Measurements from ENCODE around the gene NELFCD.
"Not testable (repeated sequence)": the region's sequence is repeated elsewhere in the genome, so short reads cannot be mapped to it uniquely, and the experiment has no call there.

The NELFCD gene, protein sequence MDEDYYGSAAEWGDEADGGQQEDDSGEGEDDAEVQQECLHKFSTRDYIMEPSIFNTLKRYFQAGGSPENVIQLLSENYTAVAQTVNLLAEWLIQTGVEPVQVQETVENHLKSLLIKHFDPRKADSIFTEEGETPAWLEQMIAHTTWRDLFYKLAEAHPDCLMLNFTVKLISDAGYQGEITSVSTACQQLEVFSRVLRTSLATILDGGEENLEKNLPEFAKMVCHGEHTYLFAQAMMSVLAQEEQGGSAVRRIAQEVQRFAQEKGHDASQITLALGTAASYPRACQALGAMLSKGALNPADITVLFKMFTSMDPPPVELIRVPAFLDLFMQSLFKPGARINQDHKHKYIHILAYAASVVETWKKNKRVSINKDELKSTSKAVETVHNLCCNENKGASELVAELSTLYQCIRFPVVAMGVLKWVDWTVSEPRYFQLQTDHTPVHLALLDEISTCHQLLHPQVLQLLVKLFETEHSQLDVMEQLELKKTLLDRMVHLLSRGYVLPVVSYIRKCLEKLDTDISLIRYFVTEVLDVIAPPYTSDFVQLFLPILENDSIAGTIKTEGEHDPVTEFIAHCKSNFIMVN

DNA sequence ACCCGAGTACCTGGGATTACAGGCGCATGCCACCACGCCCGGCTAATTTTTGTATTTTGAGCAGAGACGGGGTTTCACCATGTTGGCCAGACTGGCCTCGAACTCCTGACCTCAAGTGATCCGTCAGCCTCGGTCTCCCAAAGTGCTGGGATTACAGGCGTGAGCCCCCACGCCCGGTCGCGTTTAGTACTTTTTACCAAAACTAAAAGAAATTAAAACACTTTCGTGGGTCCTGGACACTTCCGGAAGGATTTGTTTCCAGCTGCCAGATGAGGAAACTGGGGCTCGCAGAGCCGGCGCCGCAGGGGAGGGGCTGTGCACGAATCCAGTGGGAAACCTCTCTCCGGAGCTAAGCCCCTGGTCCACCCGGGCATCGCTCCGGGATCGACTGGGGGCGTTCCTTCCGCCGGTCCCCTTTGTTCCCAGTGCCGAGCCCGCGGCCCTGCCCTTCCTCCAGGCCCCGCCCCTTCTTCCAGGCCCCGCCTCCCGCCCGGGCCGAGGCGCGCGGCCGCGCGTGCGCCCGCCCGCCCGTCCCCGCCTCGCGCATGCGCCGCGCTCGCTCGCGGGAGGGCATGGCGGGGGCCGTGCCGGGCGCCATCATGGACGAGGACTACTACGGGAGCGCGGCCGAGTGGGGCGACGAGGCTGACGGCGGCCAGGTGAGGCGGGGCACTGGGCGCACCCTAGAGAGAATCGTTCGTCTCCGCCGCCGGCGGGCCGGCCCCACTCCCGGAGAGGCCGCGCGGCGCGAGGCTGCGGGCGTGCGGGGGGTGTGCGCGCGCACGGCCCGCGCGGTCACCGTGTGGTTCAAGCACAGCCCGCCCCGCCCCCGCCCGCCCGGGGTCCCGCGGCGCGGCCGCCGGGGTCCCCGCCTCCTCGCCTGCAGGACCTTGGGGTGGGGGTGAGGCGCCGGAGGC, at the start of gene NELFCD:
NELFCD (plus strand) TSS at position 546 of the 917 bp plus-strand sequence; CDS start at position 600, 54 bp downstream.
- peak; percentile 76 to 84 for DNase-seq (ENCODE audit: low read depth in 1 of 2, low spot score in 1 of 2)

DNA sequence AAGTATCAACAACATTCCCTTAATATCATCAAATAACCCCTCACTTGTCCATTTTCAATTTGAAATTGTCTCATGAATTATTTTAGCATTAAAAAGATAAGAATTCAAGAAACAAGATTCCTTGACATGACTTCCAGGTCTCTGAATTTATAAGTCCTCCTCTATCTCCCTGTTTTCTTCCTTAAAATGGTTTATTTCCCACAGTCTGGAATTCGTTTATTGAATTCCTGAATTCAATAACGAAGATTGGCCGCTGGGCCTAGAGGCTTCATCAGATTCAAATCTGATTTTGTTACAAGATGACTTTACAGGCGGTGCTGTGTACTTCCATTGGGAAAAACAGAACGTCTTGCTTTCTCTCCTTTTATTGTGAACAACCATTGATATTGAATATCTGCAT, 48.9 kb upstream of the NELFCD start:
- no peak for DNase-seq (ENCODE audit: low read depth in 1 of 2, low spot score in 1 of 2)

DNA sequence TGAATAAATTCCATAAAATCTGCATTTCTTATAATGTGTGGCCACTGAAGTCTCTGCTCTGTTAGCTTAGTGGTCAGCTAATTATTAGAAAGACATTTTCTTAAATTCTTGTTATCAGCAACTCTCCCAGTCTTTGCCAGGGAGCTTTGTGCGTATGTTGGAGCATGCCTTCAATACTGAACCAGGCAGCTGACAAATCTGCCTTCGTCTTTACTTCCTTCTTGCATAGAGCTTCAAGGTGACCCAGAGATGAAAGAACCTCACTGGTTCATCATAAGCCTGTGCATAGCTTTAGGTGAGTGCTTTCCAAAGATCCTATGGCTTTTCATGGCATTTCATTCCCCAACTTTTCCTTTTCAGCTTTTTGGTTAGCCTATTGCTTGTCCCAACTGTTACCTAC, 43.0 kb upstream of the NELFCD start:
- no peak for DNase-seq (ENCODE audit: low read depth in 1 of 2, low spot score in 1 of 2)

- no peak for DNase-seq (ENCODE audit: low read depth in 1 of 2, low spot score in 1 of 2)
Observed at GRCh38 chr20:58938541-58938940, 42.5 kb upstream of the NELFCD start.

DNA sequence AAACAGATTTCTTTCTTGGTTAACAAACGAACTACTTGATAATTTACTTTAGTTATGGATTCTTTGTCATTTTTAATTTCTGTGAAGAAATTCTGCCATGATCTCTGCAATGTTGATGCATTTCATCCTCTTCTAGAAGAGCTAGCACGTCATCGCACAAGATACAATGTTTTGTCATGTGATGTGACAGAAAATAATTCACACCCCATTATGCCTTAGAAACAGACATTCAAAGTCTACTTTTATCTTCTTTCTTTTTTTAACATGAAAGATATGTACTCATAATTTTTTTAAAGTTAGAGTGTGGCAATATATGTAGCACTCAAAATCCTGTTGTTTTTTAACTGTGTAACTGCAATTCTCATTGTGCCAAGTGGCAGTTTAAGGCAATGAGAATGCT, 39.6 kb upstream of the NELFCD start:
- DNase-seq (ENCODE audit: low read depth in 1 of 2, low spot score in 1 of 2): no peak

DNA sequence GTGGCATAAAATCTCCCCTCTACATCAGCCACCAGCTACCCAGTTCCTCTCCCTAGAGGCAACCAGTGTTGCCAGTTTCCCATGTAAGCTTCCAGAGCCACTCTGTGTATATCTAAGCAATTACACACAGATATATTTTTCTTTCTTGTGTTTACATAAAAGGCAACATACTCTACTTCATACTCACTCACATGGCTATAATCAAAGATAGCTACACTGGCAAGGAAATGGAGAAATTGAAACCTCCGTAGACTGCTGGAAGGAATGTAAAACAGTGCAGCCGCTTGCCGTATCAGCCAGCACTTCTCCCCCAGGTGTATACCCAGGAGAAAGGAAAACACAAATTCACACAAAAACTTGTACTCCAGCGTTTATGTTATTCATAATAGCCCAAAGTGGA, 38.5 kb upstream of the NELFCD start:
- DNase-seq (ENCODE audit: low read depth in 1 of 2, low spot score in 1 of 2): no peak

GRCh38 chr20:58944610-58945009, 36.4 kb upstream of the NELFCD start:
- DNase-seq (ENCODE audit: low read depth in 1 of 2, low spot score in 1 of 2): no peak

- DNase-seq (ENCODE audit: low read depth in 1 of 2, low spot score in 1 of 2): no peak
Observed at GRCh38 chr20:58945965-58946631, 35.0 kb upstream of the NELFCD start.

DNA sequence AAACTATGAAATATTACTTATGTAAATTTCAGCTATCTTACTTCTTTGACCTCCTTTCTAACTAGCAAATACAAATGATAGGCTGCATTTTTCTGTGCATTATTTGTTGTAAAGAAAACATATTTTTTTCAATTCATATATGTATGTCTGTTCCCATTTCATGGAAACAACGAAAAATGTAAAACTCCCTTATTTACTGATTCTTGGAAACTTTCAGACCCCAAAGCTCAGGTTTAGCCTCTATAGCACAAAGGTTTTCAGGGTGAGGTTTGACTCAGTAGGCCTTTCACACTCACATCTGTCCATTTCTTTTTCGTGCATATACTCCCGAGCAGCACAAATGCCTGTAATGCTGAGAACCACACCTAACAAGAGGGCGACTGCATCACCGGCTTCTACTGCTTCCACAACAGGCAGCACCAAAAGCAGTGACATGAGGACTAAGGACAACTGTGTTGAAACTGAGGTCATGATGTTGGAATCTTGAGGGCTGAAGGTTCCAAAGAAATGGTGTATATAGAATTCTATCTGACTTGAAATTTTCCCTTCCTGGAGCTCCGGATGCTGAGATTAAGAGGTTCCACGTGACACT, 33.2 kb upstream of the NELFCD start:
- not testable (repeated sequence) for DNase-seq (ENCODE audit: low read depth in 1 of 2, low spot score in 1 of 2)

GRCh38 chr20:58950603-58951002, 30.5 kb upstream of the NELFCD start:
- no peak for DNase-seq (ENCODE audit: low read depth in 1 of 2, low spot score in 1 of 2)

GRCh38 chr20:58953050-58953449, 28.0 kb upstream of the NELFCD start:
- DNase-seq (ENCODE audit: low read depth in 1 of 2, low spot score in 1 of 2): no peak

GRCh38 chr20:58956078-58956477, 25.0 kb upstream of the NELFCD start:
- DNase-seq (ENCODE audit: low read depth in 1 of 2, low spot score in 1 of 2): no peak

DNA sequence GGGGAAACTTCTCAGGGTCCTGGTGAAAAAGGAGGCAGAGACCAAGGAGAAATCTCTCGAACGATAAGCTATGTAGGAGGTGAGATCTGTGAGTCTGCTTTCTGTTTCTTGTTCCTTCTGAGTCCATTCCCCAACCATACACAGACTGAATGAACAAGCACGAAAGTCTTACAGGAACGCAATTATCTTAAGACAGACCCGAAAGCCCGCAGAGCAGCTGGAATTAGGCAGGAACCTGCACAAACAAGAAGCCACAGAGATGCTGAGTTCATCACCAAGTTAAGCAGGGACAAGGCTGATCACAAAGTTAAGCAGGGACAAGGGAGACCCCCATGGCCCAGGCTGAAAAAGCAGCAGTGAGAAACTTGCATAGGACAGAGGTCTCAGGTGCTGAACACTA, 21.4 kb upstream of the NELFCD start:
- no peak for DNase-seq (ENCODE audit: low read depth in 1 of 2, low spot score in 1 of 2)

DNA sequence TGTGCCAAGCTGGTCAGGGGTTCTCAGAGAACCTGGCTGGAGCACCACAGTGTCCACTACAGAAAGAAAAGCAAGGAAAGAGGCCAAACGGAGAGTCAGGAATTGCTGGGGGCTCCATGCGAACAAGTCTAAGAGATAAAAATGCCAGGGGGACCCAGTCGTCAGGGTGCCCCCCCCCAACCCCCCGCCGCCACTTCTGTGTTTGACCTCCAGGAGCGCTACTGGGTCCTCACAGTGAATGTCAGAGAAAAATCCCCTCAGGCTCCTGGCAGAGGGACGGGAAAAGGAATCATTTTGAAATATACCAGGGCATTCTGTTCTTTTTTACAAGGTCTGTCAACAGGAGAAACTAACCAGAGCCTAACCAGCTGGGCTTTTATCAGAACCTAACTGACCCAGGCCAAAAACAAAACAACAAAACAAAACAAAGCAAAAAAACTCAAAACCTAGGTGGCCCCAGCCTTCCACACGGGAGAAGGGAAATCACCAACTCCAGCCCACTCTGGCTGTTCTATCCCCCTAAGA, 17.9 kb upstream of the NELFCD start:
- DNase-seq (ENCODE audit: low read depth in 1 of 2, low spot score in 1 of 2): no peak

DNA sequence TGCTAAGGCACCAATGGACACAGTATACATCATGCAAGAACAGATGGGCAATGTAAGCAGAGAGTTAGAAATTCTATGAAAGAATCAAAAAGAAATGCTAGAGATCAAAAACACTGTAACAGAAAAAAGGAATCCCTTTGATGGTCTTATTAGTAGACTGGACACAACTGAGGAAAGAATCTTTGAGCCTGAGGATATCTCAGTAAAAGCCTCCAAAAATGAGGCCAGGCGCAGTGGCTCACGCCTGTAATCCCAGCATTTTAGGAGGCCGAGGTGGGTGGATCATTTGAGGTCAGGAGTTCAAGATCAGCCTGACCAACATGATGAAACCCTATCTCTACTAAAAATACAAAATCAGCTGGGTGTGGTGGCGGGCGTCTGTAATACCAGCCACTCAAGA, 17.1 kb upstream of the NELFCD start:
- not testable (repeated sequence) for DNase-seq (ENCODE audit: low read depth in 1 of 2, low spot score in 1 of 2)

- no peak for DNase-seq (ENCODE audit: low read depth in 1 of 2, low spot score in 1 of 2)
Observed at GRCh38 chr20:58965270-58966064, 15.6 kb upstream of the NELFCD start.

- no peak for DNase-seq (ENCODE audit: low read depth in 1 of 2, low spot score in 1 of 2)
Observed at GRCh38 chr20:58967652-58968429, 13.2 kb upstream of the NELFCD start.

DNA sequence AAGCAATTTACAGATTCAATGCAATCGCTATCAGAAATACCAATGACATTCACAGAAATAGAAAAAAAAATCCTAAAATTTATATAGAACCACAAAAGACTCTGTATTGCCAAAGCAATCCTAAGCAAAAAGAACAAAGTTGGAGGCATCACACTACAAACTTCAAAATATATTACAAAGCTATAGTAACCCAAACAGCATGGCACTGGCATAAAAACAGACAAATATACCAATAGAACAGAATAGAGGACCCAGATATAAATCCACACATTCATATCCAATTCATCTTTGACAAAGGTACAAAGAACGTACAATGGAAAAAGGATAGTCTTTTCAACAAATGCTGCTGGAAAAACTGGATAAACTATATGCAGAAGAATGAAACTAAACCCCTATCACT, 11.6 kb upstream of the NELFCD start:
- no peak for DNase-seq (ENCODE audit: low read depth in 1 of 2, low spot score in 1 of 2)

DNA sequence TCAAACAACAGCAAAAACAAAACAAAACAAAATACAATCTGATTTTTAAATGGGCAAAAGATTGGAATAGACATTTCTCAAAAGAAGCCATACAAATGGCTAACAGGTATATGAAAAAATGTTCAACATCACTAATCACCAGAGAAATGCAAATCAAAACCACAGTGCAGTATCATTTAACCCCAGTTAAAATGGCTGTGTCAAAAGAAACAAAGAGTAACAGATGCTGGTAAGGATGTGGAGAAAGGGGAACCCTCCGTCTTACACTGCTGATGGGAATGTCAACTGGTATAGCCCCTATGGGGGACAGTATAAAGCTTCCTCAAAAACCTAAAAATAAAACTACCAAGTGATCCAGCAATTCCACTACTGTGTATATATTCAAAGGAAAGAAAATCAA, 10.9 kb upstream of the NELFCD start:
- no peak for DNase-seq (ENCODE audit: low read depth in 1 of 2, low spot score in 1 of 2)
